GM18511 (cell line): ENCODE data around the gene USP9X.
A peak's percentile ranks its signal among the peaks of the same experiment; 100 is the strongest.
"Not testable (repeated sequence)": the region's sequence is repeated elsewhere in the genome, so short reads cannot be mapped to it uniquely, and the experiment has no call there.

ENCODE experiments used
- ATAC-seq: cut with Tn5 transposase; IDR thresholded peaks from one replicate; pipeline ENCODE4 v1.9.1; 2021; ENCODE audit warnings: mild to moderate bottlenecking, moderate library complexity; ENCODE audit not compliant: unreplicated experiment

The USP9X gene

DNA sequence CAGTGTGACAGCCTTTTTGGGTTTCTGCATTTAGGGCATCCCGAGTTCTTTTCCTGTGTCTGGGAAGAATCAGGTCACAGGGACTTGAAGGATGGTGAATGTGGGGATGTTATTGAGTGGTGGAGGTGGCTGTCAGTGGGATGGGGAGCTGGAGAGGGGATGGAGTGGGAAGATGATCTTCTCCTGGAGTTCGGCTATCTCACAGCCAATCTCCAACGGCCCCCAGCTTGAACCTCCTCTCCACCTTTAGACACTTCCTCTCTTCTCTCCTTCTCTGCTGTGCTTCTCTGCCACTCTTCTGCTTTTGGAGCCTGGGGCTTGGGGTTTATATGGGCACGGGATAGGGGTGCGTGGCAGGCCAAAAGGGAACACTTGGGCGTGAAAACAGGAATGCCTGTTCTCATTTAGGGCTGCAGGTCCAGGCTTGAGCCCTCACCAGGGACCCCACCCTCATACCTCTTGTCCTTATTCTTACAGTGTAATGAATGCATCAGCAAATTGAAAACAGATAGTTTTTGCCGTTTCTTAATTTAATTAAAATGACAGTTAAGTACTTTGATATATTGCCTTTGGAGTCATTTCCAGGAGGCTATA is 37.5 kb downstream of the USP9X start:
- ATAC-seq, result no peak

DNA sequence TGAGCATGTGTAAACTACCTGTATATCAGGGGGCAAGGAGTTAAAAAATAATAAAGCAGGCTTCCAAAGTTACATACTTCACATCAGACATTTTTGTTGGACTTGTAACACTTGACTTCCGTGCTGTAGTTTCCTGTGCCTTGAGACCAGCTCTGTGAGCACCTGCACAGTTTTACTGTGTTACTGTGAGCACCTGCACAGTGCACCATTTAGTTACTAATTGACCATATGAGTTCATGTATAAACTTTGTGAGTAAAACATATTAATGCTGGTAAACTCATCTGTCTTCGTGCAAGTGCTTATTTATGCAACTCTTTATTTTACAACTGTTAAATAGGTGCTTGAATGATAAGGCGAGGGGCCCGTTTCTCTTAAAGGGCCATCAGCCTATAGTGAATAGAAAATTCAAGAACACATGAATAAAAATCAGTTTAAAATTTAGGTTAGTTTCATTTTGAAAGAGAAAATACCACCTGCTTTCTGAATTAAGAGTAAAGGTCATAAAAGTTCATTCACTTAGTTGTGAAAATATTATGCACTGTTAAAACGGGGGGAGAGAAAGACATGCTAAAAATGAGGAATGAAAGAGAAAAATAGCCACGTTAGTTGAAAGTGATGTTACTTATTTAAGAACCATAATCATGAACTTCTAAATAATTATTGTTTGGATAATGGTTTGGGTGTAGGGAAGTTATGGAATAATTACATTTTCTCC is 42.4 kb downstream of the USP9X start:
- no peak for ATAC-seq

DNA sequence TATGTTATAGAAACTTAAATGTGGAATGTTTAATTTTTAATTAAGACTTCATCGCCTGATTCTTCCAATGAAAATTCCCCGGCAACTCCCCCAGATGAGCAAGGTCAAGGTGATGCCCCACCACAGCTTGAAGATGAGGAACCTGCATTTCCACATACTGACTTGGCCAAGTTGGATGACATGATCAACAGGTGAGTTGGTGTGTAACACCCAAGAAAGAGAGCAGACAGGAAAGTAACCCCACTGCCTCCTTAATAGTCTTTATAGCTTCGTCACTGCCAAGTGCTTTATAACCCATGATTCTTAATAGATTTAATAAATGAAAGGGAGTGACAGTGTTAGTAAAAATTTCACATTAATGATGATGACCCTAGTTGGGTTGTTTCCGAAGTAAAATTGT is 43.7 kb downstream of the USP9X start:
- no peak for ATAC-seq

DNA sequence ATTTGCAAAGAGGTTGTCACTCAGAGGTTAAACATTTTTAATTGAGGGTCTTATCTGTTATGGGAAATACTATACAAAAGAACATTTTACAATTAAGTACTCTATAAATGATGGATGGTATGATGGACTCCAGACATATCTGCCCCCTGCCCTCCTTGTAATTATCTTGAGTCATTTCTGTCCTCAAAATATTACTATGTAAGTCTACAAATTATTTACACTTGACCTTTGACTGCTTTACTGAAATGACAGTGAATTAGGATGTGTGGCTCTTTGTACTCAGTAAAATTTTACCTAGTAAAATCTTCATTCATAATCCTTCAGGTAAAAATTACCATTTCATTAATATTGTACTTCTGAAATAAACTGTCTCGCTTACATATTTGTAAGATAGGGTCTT is 46.5 kb downstream of the USP9X start:
- ATAC-seq, result no peak

DNA sequence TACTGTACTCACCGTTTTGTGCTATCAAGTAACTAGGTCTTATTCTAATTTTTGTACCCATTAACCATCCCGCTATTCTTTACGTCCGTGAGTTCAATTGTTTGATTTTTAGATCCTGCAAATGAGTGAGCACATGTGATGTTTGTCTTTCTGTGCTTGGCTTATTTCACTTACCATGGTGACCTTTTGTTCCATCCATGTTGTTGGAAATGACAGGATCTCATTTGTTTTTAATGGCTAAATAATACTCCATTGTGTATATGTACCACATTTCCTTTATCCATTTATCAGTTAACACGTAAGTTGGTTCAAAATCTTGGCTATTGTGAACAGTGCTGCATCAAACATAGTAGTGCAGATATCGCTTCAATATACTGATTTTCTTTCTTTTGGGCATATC is 48.3 kb downstream of the USP9X start:
- no peak for ATAC-seq

DNA sequence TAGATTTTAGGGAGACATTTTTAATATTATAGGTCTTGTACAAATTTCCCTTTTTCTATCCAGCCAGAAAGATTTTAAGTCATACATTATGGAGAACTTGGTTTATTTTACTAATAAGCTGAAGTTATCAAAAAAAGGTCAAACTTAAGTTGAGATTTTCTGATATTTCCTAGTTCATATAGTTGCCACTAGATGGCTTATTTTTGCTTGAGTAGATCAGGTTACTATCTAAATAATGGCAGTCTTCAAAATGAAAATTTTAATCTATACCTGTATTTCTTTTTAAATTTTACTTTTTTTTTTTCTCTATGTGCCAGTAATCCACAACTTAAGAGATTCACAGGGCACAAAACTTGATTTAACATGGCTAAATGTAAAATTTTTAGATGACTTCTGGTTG is 52.3 kb downstream of the USP9X start:
- ATAC-seq, result no peak

DNA sequence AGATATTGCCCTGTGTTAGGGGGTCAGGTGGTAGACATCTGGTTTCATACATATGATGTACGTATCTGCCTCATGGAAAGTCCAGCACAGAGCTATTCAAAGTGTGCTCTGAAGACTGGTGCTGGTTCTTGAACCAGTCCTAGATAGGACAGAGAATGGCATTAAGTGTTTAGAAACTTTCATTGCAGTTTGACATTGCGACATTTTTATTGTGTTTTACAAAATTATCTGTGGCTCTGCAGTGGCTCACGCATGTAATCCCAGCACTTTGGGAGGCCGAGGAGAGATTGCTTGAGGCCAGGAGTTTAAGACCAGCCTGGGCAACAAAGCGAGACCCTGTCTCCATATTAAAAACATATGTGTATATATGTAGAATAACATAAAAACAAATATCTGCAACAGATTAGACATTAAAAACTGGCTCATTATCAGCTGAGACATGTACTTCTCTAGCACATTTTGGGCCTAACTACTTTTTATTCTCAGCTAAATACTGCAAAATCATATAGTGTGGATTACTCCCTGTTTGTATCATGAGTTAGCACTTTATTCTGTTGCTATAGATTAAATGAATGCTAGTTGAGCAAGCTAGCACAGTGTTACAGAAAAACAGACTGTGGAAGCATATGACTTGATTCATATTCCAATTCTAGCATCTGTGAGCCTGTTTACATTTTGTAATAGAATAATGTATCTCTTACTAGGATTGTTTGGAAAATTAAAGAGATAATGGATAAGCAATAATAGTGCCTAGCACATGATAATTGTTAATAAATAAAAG is 57.1 kb downstream of the USP9X start:
- ATAC-seq, result no peak

DNA sequence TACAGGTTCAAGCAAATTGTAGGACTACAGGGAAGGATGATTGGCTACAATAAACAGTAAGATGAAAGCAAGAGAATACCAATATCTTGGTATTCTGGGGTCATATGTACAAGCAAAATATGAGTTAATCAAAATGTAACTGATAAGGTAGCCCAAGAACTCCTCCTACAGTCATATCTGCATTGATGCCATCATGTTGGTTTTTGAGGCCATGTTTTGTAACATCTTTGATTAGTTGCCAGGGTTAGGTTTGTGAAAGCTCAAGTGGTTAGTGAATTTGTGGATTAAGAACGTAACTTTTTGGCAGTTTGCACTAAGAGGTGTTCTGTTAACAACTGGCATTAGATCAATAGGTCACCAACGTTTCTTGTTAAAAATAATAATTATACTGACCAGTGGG is 59.6 kb downstream of the USP9X start:
- ATAC-seq, result no peak

DNA sequence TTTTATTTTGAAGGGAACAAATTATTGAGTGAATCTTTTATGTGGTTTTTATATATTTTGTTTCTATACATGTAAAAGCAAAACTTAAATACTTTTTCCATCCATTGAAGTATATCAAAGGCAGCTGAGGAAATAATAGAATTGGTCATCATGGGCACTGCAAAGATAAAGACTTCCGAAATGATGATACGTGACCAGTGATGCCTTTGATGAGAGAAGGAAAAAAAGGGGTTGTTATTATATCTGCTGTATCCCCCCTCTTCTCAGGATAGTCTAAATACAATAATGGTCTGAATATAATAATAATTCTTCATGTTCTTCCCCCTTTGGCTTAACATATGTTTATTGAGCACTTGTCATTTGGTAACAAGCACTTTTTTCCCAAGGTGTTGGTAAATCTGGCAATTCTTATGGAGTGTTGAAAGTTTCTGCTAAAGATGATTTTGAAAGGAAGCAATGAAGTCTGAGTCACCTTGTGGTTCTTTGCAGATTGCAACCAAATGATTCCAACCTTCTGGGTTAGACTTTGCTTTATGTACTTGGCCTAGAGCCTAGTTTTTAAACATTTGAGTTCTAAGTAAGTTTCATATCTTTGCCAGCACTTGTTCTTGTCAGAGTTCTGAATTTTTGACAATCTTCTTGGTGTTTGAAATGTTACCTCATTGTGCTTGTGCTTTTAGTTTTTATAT is 60.8 kb downstream of the USP9X start:
- ATAC-seq, result no peak

DNA sequence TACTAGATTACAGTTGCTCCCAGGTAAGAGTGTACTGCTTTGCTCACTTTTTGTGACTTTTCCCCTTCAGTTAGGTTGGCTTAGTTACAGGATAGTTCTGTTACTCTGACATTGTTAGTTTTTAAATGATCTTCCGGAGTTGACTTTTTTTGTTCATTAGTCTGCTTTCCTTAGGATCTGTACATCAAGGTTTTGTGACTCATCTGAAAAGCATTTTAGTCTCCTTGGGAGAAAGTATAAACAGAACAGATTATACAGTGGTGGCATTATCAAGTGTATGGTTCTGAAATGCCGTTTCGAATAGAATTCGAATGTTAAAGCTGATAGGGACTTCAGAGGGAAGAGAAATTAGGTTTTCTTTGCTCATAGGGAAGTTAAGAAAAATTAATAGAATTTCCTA is 63.3 kb downstream of the USP9X start:
- ATAC-seq, result no peak

DNA sequence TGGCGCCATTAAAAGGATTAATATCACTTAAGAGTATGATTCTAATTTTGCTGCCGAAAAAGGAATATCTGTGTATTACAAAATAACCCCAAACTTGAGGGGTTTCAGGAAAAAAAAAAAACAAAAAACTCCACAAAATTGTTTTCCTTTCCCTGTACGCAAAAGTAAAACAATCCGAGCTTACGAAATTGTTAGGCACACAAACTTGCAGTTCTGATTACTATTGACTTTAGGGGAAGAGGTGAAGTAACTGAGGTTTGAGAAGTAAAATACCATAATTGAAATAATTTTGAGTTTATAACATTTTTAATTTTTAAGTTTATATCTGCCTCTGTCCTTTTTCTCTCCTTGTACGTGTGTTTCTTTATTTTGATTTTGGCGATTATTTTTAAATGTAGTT is 64.8 kb downstream of the USP9X start:
- no peak for ATAC-seq

DNA sequence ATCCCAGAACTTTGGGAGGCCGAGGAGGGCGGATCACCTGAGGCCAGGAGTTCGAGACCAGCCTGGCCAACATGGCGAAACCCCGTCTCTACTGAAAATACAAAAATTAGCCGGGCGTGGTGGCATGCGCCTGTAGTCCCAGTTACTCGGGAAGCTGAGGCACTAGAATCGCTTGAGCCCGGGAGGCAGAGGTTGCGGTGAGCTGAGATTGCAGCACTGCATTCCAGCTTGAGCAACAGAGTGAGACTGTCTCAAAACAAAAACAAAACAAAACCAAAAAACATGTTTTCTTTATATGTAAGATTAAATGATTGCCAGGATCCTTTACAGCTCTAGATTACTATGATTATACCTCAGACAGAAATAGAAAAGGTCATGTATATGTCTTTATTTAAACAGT is 66.5 kb downstream of the USP9X start:
- ATAC-seq, result not testable (repeated sequence)

DNA sequence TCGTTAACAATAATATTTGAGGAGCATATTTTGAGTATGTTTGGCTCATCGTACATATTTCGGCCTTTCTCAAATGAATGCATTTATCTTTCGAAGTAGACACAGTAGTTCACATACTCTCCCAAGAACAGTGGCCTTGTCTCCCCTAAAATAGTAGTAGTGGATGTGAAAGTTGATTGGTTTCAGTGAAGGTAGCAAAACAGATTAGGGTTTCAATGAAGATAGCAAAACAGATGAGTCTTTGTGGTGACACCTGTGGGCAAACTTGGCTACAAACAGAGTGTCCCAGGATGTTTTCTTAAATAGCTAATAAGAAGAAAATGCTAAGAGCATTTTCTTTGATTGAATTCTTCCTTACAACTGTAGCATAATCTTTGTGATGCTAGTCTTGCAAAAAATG is 67.0 kb downstream of the USP9X start:
- ATAC-seq, result no peak

DNA sequence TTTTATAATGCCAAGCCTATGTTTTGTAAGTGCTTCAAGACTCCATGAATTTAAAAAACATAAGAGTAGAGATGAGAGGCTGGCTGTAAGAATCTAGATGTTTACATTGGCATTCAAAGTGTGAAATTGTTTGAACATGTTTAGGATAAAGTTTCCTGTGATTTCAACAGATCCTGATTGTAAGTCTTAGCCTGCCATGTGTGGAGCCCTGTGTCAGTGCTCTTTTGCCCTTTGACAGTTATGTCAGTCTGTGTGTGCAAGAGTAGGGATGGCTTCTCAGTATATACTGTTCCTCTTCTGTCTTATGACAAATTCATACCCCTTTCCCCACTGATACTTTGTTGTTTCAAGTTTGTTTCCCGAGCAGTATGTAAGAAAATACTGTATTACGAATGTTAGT is 68.2 kb downstream of the USP9X start:
- ATAC-seq, result no peak

DNA sequence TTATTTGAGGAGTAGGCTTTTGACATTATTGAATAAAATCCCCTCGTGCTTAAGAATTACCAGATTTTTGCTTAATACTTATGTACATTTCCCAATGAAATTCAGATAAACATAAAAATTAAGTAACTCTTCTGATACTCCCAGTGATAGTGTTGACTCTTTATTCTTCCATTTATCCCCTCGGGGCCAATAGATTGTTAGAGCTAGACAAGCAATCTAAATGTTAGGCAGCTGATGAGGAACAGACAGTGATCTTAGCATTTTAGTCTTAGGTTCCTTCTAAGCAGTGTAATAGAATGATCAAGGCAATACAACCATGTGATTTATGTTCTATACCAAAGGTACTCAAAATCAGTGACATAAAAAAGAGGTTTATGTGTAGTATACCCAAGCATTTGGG is 68.7 kb downstream of the USP9X start:
- ATAC-seq, result no peak

DNA sequence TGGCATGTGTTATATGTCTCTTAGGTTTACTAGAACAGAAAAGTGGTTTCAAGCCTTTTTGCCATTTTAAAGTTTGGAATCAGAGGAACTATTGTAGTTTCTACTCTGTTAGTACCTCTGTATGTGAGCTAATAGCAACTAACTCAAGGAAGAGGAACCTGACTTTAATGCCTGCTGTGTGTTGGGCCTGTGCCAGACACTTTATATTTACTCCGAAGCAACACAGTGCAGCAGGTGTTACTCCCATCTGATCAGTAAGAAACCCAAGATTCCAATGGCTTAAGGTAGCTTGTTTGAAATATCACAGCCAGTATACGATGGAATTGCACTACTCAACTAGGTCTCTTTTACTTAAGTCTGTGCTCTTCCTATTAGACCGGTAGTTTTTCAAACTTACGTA is 79.2 kb downstream of the USP9X start:
- no peak for ATAC-seq

DNA sequence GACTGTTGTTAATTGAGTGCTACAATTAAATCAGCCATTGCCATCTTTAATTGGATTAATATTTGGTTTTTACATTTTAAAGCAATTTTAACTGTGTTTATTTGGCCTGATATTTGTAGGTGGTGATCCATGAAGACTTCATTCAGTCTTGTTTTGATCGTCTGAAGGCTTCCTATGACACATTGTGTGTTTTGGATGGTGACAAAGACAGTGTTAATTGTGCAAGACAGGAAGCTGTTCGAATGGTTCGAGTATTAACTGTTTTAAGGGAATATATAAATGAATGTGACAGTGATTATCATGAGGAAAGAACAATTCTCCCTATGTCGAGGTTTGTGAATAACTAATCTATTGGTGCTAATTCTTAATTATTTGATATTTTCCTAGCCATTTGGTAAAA is 82.6 kb downstream of the USP9X start:
- no peak for ATAC-seq

DNA sequence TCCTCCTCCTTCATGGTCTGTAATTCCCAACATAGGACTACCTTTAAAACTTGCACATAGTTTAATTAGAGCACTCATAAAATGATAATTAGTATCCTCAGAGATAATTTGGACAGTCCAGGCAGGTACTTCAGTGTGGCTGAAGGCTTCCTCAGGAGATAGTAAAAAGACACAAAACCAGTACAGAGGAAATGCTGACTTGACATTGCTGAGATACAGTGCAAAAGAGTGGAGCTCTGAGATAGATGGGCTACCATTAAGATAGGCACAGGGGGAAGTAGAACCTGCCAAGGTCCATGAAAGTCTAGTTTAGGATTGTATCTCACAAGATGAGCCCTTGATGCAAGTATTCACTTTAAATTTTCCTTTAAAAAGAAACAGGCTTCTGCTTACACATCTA is 91.0 kb downstream of the USP9X start:
- no peak for ATAC-seq

DNA sequence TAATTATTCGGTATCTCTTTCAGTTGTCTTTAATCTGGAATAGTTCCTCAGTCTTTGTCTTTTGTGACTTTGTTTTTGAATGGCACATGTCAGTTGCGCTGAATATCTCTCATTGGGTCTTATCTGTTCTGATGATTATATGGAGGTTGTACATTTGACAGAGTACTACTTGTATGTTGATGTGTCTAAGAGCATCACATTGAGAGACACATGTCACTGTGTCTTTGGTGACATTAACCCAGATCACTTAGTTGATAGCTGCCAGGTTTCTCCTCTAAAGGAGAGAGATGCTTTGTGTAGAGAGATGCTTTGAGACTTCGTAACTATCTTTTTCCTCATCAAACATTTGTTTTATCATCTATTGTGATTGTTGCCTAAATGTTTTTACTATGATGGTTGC is 92.1 kb downstream of the USP9X start:
- no peak for ATAC-seq

DNA sequence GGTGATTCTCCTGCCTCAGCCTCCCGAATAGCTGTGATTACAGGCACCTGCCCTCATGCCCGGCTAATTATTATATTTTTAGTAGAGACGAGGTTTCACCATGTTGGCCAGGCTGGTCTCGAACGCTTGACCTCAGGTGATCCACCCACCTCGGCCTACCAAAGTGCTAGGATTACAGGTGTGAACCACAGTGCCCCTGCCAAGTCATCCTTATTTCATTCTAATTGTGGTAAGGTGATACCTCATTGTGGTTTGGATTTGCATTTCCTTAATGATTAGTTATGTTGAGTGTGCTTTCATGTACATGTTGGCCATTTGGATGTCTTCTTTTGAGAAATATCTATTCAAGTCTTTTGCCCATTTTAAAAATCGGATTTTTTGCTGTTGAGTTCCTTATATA is 93.0 kb downstream of the USP9X start:
- ATAC-seq, result peak; percentile 41

DNA sequence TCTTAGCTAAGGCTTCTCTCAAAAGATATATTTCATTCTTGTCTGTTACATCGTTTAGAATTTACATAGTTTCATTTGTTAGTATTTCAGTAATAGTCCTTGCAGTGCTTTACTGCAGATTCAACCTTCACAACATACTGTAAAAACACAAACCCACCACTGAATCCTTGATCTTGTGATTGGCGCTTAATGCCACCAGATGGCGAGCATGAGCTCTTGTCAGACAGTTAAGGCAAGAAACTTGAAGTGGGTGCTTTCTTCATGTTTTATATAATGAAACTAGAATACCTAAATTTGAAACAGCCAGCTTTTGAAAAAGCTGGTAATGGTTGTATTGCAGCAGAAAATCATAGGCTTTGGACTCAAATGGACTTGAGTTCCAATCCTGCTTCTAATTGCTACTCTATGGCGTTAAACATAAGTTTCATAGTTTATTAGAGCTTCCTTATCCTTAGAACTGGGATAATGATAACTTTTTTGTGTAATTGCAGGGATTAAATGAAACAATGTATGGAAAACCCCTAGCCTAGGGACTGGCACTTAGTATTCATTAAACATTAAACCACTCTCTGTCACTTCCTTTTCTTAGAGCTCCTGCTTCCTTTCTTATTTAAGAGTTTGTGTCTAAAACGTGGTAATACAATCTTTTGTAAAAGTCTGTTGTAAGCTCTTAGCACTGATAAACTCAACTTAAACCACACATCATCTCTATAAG is 95.1 kb downstream of the USP9X start:
- peak; percentile 66 for ATAC-seq
